Heart left ventricle (tissue), 16 donors: ENCODE measurements around the gene POLH. TPM values are rescaled to one million over a fixed set of nuclear protein-coding genes. Genes with fewer than 3 reads are reported as not detected.

ENCODE experiments used
- ATAC-seq, 4 donors: fragments of 200-7000 bp; cut with Tn5 transposase; one replicate each; pipeline ENCODE4 v1.9.1; 2020 to 2022; ENCODE audit warnings: moderate library complexity in 4 of 4, mild to moderate bottlenecking in 3 of 4, moderate number of reproducible peaks in 1 of 4
- DNase-seq, 5 donors: peaks; one replicate each; pipeline ENCODE4 v3.0.0-alpha.2; 2020
- H3K27ac ChIP-seq, 12 donors: fragments of 200-600 bp; sonication (generic) in 4 of 12; one replicate each; pipeline versions ENCODE4 v1.5.0 to v1.8.0; 2016 to 2022; ENCODE audit warnings: mild to moderate bottlenecking in 2 of 12
- H3K27me3 ChIP-seq, 9 donors: fragments of 200-600 bp; sonication (generic) in 2 of 9; one replicate each; pipeline versions ENCODE4 v1.5.1 to v1.8.0; 2016 to 2022; ENCODE audit warnings: mild to moderate bottlenecking in 3 of 9
- H3K36me3 ChIP-seq, 9 donors: fragments of 200-600 bp; sonication (generic) in 2 of 9; one replicate each; pipeline versions ENCODE4 v1.5.0 to v1.8.0; 2018 to 2022; ENCODE audit warnings: mild to moderate bottlenecking in 2 of 9
- H3K4me1 ChIP-seq, 12 donors: fragments of 200-600 bp; sonication (generic) in 4 of 12; one replicate each; pipeline versions ENCODE4 v1.5.0 to v1.8.0; 2016 to 2022; ENCODE audit warnings: mild to moderate bottlenecking in 3 of 12
- H3K4me3 ChIP-seq, 12 donors: fragments of 200-600 bp; sonication (generic) in 4 of 12; one replicate each; pipeline versions ENCODE4 v1.5.0 to v1.8.0; 2017 to 2022; ENCODE audit warnings: mild to moderate bottlenecking in 9 of 12, moderate library complexity in 4 of 12
- H3K9me3 ChIP-seq, 12 donors: fragments of 200-600 bp; sonication (generic) in 4 of 12; one replicate each; pipeline versions ENCODE4 v1.5.0 to v1.8.0; 2016 to 2022; ENCODE audit warnings: mild to moderate bottlenecking in 1 of 12
- POLR2A ChIP-seq, 2 donors: fragments of 450-650 bp; IDR thresholded peaks; one replicate each; pipeline ENCODE4 v1.6.1; 2017; ENCODE audit warnings: antibody characterized with exemption in 2 of 2, mild to moderate bottlenecking in 2 of 2, moderate library complexity in 2 of 2
- WGBS, 4 donors: extraction: QIAGEN DNeasy Blood & Tissue Kit in 2 of 4; methylation state at CpG; one replicate each; pipeline versions ENCODE4 v1.1.5 to v1.1.7; 2013 to 2018; 5-methylcytosine and 5-hydroxymethylcytosine counted together
- intact Hi-C, 10 donors: fragments of 100-400 bp; cut with DNase I; formaldehyde crosslinking; loops; one replicate each; pipeline versions ENCODE4 v1.11.1 to v1.14.2; 2022
- polyA plus RNA-seq, 2 donors: library from polyadenylated mRNA; stranded (reverse); fragments of 200-250 nt; gene quantifications; one replicate each; pipeline ENCODE4 v1.2.3, GENCODE V29; 2013
- total RNA-seq, 9 donors: library from RNA; depleted of rRNA in 2 of 9; stranded (reverse); fragments of >200 nt in 2 of 9; fragmentation: NEBNext Ultra II Directional in 3 of 9; extraction: Animal tissue kit (Norgen Biotek cat#: 25700) in 3 of 9; gene quantifications; one replicate each; pipeline versions ENCODE4 v1.1.0 to v1.2.4, GENCODE V29; 2016 to 2023
- TF ChIP-seq, protein P1 (sequence below), 12 donors: fragments of 200-600 bp; sonication (generic) in 4 of 12; IDR thresholded peaks; one replicate each; pipeline versions ENCODE4 v1.5.0 to v1.8.0; 2018 to 2022; ENCODE audit warnings: antibody characterized with exemption in 12 of 12, mild to moderate bottlenecking in 5 of 12
- donor health status: ischemic (EF 13 %, LVEDD 7.1; RV severe dilation, severe dysfunction).
- donor health status: healthy with polysubstance abuse.
- donor health status: DM: no; HTN: yes; CAD: no.
- donor health status: DM: no; HTN: no; CAD: no.
- donor health status: ischemic (EF 25% LVEDD 6.9; RV normal size, moderate dysfunction).
- donor health status: ischemic (EF 25% LVEDD 5.7; RV mildly dilated, moderate dysfunction).
- donor health status: healthy.
- donor health status: DM: yes; HTN: yes; CAD: no.
- donor health status: ischemic (EF 35%, LVEDD 5.7; RV mildly dilated, moderate dysfunction).
- donor health status: nonischemic (EF 11% LVEDD 7.7; RV severe dilation, severe dysfunction).
- donor health status: DM: yes; HTN: yes; CAD: no.
- donor health status: PGD.
- donor health status: ischemic (EF 29% LVEDD 5.4; RV normal size, mild dysfunction).
- donor health status: nonischemic (EF 23%, LVEDD 6.1; RV moderate dilation, normal function).

The POLH gene
- total and polyA plus RNA-seq, 11 donors: 2.3 to 12.2 (median 8.2) TPM

DNA sequence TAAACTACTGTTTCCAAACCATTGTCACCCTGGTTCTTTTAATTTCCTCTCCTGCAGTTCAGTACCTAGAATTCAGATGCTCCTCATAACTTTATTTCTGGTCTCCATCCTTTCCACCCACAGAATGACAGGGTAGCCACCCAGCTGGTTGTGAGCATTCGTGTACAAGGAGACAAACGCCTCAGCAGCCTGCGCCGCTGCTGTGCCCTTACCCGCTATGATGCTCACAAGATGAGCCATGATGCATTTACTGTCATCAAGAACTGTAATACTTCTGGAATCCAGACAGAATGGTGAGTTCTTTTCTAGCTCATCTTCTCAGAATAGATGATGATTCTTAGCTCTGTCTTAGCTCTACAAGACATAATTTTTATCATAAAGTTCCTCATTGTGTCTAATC lies 34.4 kb downstream of the POLH start:
- ATAC-seq (no peak), DNase-seq (no peak)
- peaks cover 0 to 13% (median 0%) of the 10 kb centered on the region in 12 donors for H3K4me1 ChIP-seq
- H3K4me3 ChIP-seq: no peak overlapping the region
- no peak overlapping the region for H3K27ac ChIP-seq
- peaks cover 0 to 91% (median 68%) of the 10 kb centered on the region in 9 donors for H3K36me3 ChIP-seq
- TF ChIP-seq, protein P1, sequence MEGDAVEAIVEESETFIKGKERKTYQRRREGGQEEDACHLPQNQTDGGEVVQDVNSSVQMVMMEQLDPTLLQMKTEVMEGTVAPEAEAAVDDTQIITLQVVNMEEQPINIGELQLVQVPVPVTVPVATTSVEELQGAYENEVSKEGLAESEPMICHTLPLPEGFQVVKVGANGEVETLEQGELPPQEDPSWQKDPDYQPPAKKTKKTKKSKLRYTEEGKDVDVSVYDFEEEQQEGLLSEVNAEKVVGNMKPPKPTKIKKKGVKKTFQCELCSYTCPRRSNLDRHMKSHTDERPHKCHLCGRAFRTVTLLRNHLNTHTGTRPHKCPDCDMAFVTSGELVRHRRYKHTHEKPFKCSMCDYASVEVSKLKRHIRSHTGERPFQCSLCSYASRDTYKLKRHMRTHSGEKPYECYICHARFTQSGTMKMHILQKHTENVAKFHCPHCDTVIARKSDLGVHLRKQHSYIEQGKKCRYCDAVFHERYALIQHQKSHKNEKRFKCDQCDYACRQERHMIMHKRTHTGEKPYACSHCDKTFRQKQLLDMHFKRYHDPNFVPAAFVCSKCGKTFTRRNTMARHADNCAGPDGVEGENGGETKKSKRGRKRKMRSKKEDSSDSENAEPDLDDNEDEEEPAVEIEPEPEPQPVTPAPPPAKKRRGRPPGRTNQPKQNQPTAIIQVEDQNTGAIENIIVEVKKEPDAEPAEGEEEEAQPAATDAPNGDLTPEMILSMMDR (IDR thresholded peaks at IDR 0.05): no peak
- TF ChIP-seq POLR2A (IDR thresholded peaks at IDR 0.05): no peak
- H3K9me3 ChIP-seq: no peaks in the 10 kb centered on the region
- no peaks in the 10 kb centered on the region for H3K27me3 ChIP-seq
- 92 to 97% (median 96%) methylated on average over 5 of the region's 5 CpGs for WGBS, 4 donors
- intact Hi-C loops: no loop called here

DNA sequence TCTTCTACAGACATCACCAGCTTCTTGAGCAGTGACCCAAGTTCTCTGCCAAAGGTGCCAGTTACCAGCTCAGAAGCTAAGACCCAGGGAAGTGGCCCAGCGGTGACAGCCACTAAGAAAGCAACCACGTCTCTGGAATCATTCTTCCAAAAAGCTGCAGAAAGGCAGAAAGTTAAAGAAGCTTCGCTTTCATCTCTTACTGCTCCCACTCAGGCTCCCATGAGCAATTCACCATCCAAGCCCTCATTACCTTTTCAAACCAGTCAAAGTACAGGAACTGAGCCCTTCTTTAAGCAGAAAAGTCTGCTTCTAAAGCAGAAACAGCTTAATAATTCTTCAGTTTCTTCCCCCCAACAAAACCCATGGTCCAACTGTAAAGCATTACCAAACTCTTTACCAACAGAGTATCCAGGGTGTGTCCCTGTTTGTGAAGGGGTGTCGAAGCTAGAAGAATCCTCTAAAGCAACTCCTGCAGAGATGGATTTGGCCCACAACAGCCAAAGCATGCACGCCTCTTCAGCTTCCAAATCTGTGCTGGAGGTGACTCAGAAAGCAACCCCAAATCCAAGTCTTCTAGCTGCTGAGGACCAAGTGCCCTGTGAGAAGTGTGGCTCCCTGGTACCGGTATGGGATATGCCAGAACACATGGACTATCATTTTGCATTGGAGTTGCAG lies 37.9 kb downstream of the POLH start:
- Histone ChIP-seq H3K36me3 (peaks cover 0 to 84% (median 61%) of the 10 kb centered on the region in 9 donors), H3K4me3 (no peak overlapping the region), H3K9me3 (no peaks in the 10 kb centered on the region), H3K4me1 (peaks cover 0 to 4% (median 0%) of the 10 kb centered on the region in 12 donors), H3K27ac (no peak overlapping the region), H3K27me3 (no peaks in the 10 kb centered on the region)
- intact Hi-C loops: no loop called here
- no peak for DNase-seq
- TF ChIP-seq, protein P1 (IDR thresholded peaks at IDR 0.05): no peak
- no peak for TF ChIP-seq POLR2A (IDR thresholded peaks at IDR 0.05)
- WGBS, 4 donors: 95 to 98% (median 96%) methylated on average over 6 of the region's 6 CpGs
- no peak for ATAC-seq

DNA sequence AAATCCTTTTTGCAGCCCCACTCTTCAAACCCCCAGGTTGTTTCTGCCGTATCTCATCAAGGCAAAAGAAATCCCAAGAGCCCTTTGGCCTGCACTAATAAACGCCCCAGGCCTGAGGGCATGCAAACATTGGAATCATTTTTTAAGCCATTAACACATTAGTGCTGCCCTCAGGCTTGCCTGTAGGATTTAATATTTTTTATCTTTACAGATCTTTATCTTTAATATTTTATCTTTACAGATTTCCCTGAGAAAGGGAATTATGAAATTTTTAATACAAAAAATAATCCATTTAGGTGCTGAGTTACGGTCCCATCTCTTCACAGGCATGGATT lies 38.4 kb downstream of the POLH start:
- DNase-seq: no peak
- H3K9me3 ChIP-seq: no peaks in the 10 kb centered on the region
- H3K27me3 ChIP-seq: no peaks in the 10 kb centered on the region
- no peak for TF ChIP-seq POLR2A (IDR thresholded peaks at IDR 0.05)
- TF ChIP-seq, protein P1 (IDR thresholded peaks at IDR 0.05): no peak
- peaks cover 0 to under 1% (median 0%) of the 10 kb centered on the region in 12 donors for H3K4me1 ChIP-seq
- H3K27ac ChIP-seq: no peak overlapping the region
- peaks cover 0 to 84% (median 62%) of the 10 kb centered on the region in 9 donors for H3K36me3 ChIP-seq
- H3K4me3 ChIP-seq: no peak overlapping the region
- ATAC-seq: no peak
- intact Hi-C loops: no loop called here
- 86 to 90% (median 88%) methylated on average over 3 of the region's 3 CpGs for WGBS, 4 donors

- ATAC-seq: no peak
- peaks cover 0 to 85% (median 63%) of the 10 kb centered on the region in 9 donors for H3K36me3 ChIP-seq
Measured at GRCh38 chr6:43616725-43617472, 40.9 kb downstream of the POLH start.

More at GRCh38 chr6:43616725-43617472, 40.9 kb downstream of the POLH start:
- intact Hi-C loops: no loop called here
- no peak overlapping the region for H3K27ac ChIP-seq
- DNase-seq: no peak
- no peak for TF ChIP-seq POLR2A (IDR thresholded peaks at IDR 0.05)
- TF ChIP-seq, protein P1 (IDR thresholded peaks at IDR 0.05): no peak
- no peaks in the 10 kb centered on the region for H3K9me3 ChIP-seq
- H3K4me3 ChIP-seq: no peak overlapping the region
- 94 to 96% (median 95%) methylated on average over 9 of the region's 9 CpGs for WGBS, 4 donors
- no peaks in the 10 kb centered on the region for H3K27me3 ChIP-seq
- peaks cover 0 to 9% (median 0%) of the 10 kb centered on the region in 12 donors for H3K4me1 ChIP-seq
